ENCODE results near the gene ENKD1. TPM values are rescaled to one million over a fixed set of nuclear protein-coding genes. Genes with fewer than 3 reads are reported as not detected.

The ENKD1 gene
- total and polyA plus RNA-seq, 2 experiments from 2014 or later = 11.6 to 11.8 TPM

- no peak overlapping the region for H3K4me3 Mint-ChIP-seq
- Histone ChIP-seq H3K27me3 (ENCODE audit: insufficient read depth) (peaks cover 26% of the 10 kb centered on the region), H3K4me1 (ENCODE audit: insufficient read depth) (peaks cover 3% of the 10 kb centered on the region; the same call in 1 of the 2 replicates), H3K9me2 (ENCODE audit: insufficient read depth) (no peaks in the 10 kb centered on the region), H2AFZ (no peak overlapping the region), H3K36me3 (ENCODE audit: insufficient read depth) (no peaks in the 10 kb centered on the region), H3K79me2 (replicated peaks; ENCODE audit: insufficient read depth) (no peaks in the 10 kb centered on the region), H4K20me1 (replicated peaks; ENCODE audit: insufficient read depth) (no peaks in the 10 kb centered on the region; the same call in 1 of the 2 replicates), H3F3A (replicated peaks; ENCODE audit: low read depth) (peaks cover 10% of the 10 kb centered on the region), H3K4me3 (no peak overlapping the region), H3K4me2 (no peak overlapping the region), H3K27ac (ENCODE audit: low read depth) (no peak overlapping the region)
- no peak for ATAC-seq
- no peak for TF ChIP-seq ZNF462 (CRISPR knock-in tag; IDR thresholded peaks at IDR 0.05)
- TF ChIP-seq NANOG (IDR thresholded peaks at IDR 0.05; ENCODE audit: borderline replicate concordance) = no peak
- TF ChIP-seq CREB1 (CRISPR knock-in tag; IDR thresholded peaks at IDR 0.05; ENCODE audit: low read depth) = no peak
- peaks cover 8% of the 10 kb centered on the region; the same call in 1 of the 3 replicates for H3K36me3 Mint-ChIP-seq (ENCODE audit: low read depth)
- peaks cover 5% of the 10 kb centered on the region; the same call in 2 of the 3 replicates for H3K4me1 Mint-ChIP-seq
- no peak overlapping the region for H3K27ac Mint-ChIP-seq
- H3K27me3 Mint-ChIP-seq (ENCODE audit: insufficient read depth, low read depth, poor library complexity) = peaks cover 46% of the 10 kb centered on the region
- DNase-seq (ENCODE audit: low spot score) = no peak
- H3K9me3 Mint-ChIP-seq = no peaks in the 10 kb centered on the region; the same call in 2 of the 3 replicates
These were observed 10.1 kb downstream of the ENKD1 start for GRCh38 chr16:67656344-67657016.

GRCh38 chr16:67655363-67655762 is 11.2 kb downstream of the ENKD1 start:
- Mint-ChIP-seq H3K4me3 (no peak overlapping the region; the same call in 2 of the 3 replicates), H3K27ac (no peak overlapping the region), H3K4me1 (peaks cover 8% of the 10 kb centered on the region), H3K36me3 (ENCODE audit: low read depth) (peaks cover 9% of the 10 kb centered on the region; the same call in 1 of the 3 replicates), H3K27me3 (ENCODE audit: insufficient read depth, low read depth, poor library complexity) (peaks cover 52% of the 10 kb centered on the region), H3K9me3 (no peaks in the 10 kb centered on the region)
- no peak for ATAC-seq
- Histone ChIP-seq H3K27me3 (ENCODE audit: insufficient read depth) (peaks cover 37% of the 10 kb centered on the region), H3K36me3 (ENCODE audit: insufficient read depth) (no peaks in the 10 kb centered on the region), H2AFZ (no peak overlapping the region), H3K79me2 (replicated peaks; ENCODE audit: insufficient read depth) (no peaks in the 10 kb centered on the region), H3K4me1 (ENCODE audit: insufficient read depth) (no peaks in the 10 kb centered on the region; the same call in 1 of the 2 replicates), H3K4me3 (no peak overlapping the region), H4K20me1 (replicated peaks; ENCODE audit: insufficient read depth) (no peaks in the 10 kb centered on the region; the same call in 1 of the 2 replicates), H3F3A (replicated peaks; ENCODE audit: low read depth) (peaks cover 5% of the 10 kb centered on the region; the same call in 1 of the 2 replicates), H3K4me2 (no peak overlapping the region), H3K9me2 (ENCODE audit: insufficient read depth) (no peaks in the 10 kb centered on the region), H3K27ac (ENCODE audit: low read depth) (no peak overlapping the region)
- DNase-seq (ENCODE audit: low spot score) = no peak
- TF ChIP-seq CTCF (conservative IDR thresholded peaks at IDR 0.05; ENCODE audit: low read depth in 2 of 2) (no peak), POLR2AphosphoS5 (IDR thresholded peaks at IDR 0.05; ENCODE audit: low read depth) (no peak), ETS1 (IDR thresholded peaks at IDR 0.05) (no peak), ZNF114 (CRISPR knock-in tag; IDR thresholded peaks at IDR 0.05) (no peak), CREB1 (CRISPR knock-in tag; IDR thresholded peaks at IDR 0.05; ENCODE audit: low read depth) (no peak)

Measured in GM23338 (cell line).